HepG2 (cell line): Measurements from ENCODE around the gene GOLGB1.
"Not testable (repeated sequence)": the region's sequence is repeated elsewhere in the genome, so short reads cannot be mapped to it uniquely, and the experiment has no call there.

Experiments
- ATF1 ChIP-seq: IDR thresholded peaks from 2 replicates; pipeline ENCODE4 v1.6.1; 2016; ENCODE audit warnings: mild to moderate bottlenecking, control low read depth
- BCLAF1 ChIP-seq: fragments of 450-650 bp; IDR thresholded peaks from 2 replicates; pipeline ENCODE4 v1.6.1; 2017; ENCODE audit warnings: mild to moderate bottlenecking
- CHD2 ChIP-seq: IDR thresholded peaks from 2 replicates; pipeline ENCODE4 v1.6.1; 2011; ENCODE audit warnings: low read depth, low read length, improper control_type of control experiment
- DPF2 ChIP-seq: sonication (generic); formaldehyde crosslinking; IDR thresholded peaks from 2 replicates; pipeline ENCODE4 v1.4.0; 2020; ENCODE audit warnings: mild to moderate bottlenecking, low read depth, missing genetic modification reagents, borderline replicate concordance
- FOXA1 ChIP-seq, 2 experiments: fragments of 450-650 bp in 1 of 2; sonication (generic) in 1 of 2; formaldehyde crosslinking in 1 of 2; IDR thresholded peaks; 2 replicates each; pipeline versions ENCODE4 v1.4.0 to v1.6.1; 2016 to 2020; ENCODE audit warnings: missing genetic modification reagents in 1 of 2
- HCFC1 ChIP-seq: fragments of 150-350 bp; IDR thresholded peaks from 2 replicates; pipeline ENCODE4 v1.6.1; 2014; ENCODE audit warnings: low read depth, low read length
- NKX3-1 ChIP-seq: sonication (generic); formaldehyde crosslinking; IDR thresholded peaks from 2 replicates; pipeline ENCODE4 v1.5.0; 2020; ENCODE audit warnings: missing genetic modification reagents
- NR1H2 ChIP-seq: sonication (generic); formaldehyde crosslinking; IDR thresholded peaks from 2 replicates; pipeline ENCODE4 v1.8.1; 2022; ENCODE audit warnings: low read depth, missing genetic modification reagents, borderline replicate concordance
- PBX3 ChIP-seq: sonication (generic); formaldehyde crosslinking; IDR thresholded peaks from 2 replicates; pipeline ENCODE4 v1.8.1; 2023; ENCODE audit warnings: missing genetic modification reagents, inconsistent platforms, borderline replicate concordance
- RXRA ChIP-seq: sonication (generic); formaldehyde crosslinking; IDR thresholded peaks from 2 replicates; pipeline ENCODE4 v1.5.1; 2020; ENCODE audit warnings: missing genetic modification reagents
- STAG1 ChIP-seq: sonication (generic); formaldehyde crosslinking; IDR thresholded peaks from 2 replicates; pipeline ENCODE4 v1.4.0; 2020; ENCODE audit warnings: missing genetic modification reagents
- THYN1 ChIP-seq: sonication (generic); formaldehyde crosslinking; IDR thresholded peaks from 2 replicates; pipeline ENCODE4 v1.8.1; 2023; ENCODE audit warnings: low read depth, mild to moderate bottlenecking, moderate library complexity, missing genetic modification reagents, borderline replicate concordance
- ZFP90 ChIP-seq: sonication (generic); formaldehyde crosslinking; IDR thresholded peaks from 2 replicates; pipeline ENCODE4 v1.8.0; 2022; ENCODE audit warnings: missing genetic modification reagents, mild to moderate bottlenecking, inconsistent platforms, borderline replicate concordance
- ZNF543 ChIP-seq: sonication (generic); formaldehyde crosslinking; IDR thresholded peaks from 2 replicates; pipeline ENCODE4 v1.4.0; 2020; ENCODE audit warnings: mild to moderate bottlenecking, missing genetic modification reagents

GRCh38 chr3:121743106-121743505 is 6.4 kb downstream of the GOLGB1 start:
- not testable (repeated sequence) for TF ChIP-seq RXRA (CRISPR knock-in tag); NKX3-1; ZFP90 (CRISPR knock-in tag); BCLAF1; NR1H2 (CRISPR knock-in tag); ATF1 (CRISPR knock-in tag); CHD2; THYN1 (CRISPR knock-in tag); HCFC1; ZNF543; PBX3; STAG1 (CRISPR knock-in tag); FOXA1 (IDR thresholded peaks at IDR 0.05); FOXA1 (CRISPR knock-in tag; IDR thresholded peaks at IDR 0.05); DPF2 (CRISPR knock-in tag)
